PC-3 (cell line): ENCODE measurements around the gene CDC27.
"Not testable (repeated sequence)": the region's sequence is repeated elsewhere in the genome, so short reads cannot be mapped to it uniquely, and the experiment has no call there.

ENCODE experiments used
- EZH2 ChIP-seq: fragments of 300-600 bp; sonication (generic); IDR thresholded peaks from one replicate; pipeline ENCODE4 v1.6.1; 2017; ENCODE audit warnings: antibody characterized with exemption, mild to moderate bottlenecking, low read length; ENCODE audit not compliant: unreplicated experiment
- EZH2phosphoT487 ChIP-seq: fragments of 300-600 bp; sonication (generic); IDR thresholded peaks from 2 replicates; pipeline ENCODE4 v1.6.1; 2018; ENCODE audit warnings: mild to moderate bottlenecking, antibody characterized with exemption, low read length, borderline replicate concordance
- TF ChIP-seq, protein P1 (sequence below): fragments of 300-600 bp; sonication (generic); conservative IDR thresholded peaks from 2 replicates; pipeline ENCODE4 v1.5.1; 2017; ENCODE audit warnings: antibody characterized with exemption, low read depth, mild to moderate bottlenecking, low read length

DNA sequence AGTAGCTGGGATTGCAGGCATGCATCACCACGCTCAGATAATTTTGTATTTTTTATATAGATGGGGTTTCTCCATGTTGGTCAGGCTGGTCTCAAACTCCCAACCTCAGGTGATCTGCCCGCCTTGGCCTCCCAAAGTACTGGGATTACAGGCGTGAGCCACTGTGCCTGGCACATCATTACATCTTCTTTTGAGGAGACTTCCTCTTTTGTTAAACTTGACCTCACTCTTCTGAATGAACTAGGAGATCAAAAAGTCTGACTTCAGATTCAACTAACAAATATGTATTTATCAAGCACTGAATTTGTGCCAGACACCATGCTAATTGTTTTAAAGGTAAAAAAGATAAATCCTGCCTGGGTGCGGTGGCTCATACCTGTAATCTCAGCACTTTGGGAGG, 27.7 kb upstream of the CDC27 start:
- TF ChIP-seq, protein P1, sequence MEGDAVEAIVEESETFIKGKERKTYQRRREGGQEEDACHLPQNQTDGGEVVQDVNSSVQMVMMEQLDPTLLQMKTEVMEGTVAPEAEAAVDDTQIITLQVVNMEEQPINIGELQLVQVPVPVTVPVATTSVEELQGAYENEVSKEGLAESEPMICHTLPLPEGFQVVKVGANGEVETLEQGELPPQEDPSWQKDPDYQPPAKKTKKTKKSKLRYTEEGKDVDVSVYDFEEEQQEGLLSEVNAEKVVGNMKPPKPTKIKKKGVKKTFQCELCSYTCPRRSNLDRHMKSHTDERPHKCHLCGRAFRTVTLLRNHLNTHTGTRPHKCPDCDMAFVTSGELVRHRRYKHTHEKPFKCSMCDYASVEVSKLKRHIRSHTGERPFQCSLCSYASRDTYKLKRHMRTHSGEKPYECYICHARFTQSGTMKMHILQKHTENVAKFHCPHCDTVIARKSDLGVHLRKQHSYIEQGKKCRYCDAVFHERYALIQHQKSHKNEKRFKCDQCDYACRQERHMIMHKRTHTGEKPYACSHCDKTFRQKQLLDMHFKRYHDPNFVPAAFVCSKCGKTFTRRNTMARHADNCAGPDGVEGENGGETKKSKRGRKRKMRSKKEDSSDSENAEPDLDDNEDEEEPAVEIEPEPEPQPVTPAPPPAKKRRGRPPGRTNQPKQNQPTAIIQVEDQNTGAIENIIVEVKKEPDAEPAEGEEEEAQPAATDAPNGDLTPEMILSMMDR: not testable (repeated sequence)
- TF ChIP-seq EZH2phosphoT487, EZH2: not testable (repeated sequence)
